Measurements from ENCODE around the gene WFDC10B. TPM values are rescaled to one million over a fixed set of nuclear protein-coding genes. Genes with fewer than 3 reads are reported as not detected.

WFDC10B gene
- not detected in 2 replicates for total RNA-seq

DNA sequence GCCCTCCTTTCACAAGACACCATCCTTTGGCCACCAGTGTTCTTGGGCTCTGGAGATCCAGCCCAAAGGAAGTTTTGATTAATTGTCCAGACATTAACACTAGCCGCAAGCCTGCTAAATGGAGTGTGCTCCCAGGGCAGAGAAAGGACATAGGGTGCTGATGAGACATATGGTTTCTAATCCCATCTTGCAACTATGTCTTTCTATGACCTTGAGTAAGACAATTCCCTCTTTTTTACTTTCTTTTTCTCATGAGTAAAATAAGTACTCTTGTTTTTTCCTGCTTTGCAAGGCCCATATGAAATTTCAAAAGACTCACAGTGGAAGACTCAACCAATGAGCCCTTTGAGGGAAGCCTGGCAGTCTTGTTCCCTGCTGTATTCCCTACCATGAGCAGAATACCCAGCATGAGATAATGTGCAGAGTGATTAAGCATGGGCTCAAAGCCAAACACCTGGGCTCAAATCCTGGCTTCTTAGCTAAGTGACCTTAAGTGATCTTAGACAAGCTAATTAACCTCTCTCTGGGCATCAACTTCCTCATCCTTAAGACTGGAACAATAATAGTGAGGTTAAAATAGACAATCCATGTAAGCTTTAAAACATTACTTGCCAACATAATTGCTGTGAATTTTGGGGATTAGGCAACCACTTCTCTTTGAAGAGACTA, at the start of gene WFDC10B:
WFDC10B (minus strand) TSS at position 51 of the 669 bp plus-strand sequence. CDS start 19,027 bp downstream, outside the sequence.

DNA sequence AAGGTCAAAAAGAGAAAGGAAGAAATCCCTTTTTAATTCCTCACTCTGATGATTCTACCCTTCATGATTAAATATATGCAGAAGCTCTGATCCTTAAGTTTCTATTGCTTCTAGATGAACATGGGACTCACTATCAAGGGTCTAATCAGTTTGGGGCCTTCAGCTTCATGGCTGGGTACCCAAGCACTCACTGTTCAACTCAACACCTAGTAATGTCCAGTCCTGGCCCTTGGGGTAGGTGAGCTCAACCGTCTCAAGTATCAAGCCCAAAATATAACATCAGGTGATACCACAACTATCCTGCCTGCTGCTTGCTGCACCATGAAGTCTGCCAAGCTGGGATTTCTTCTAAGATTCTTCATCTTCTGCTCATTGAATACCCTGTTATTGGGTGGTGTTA, 17.2 kb upstream of the WFDC10B start, which contains the start of gene SPINT4:
SPINT4 (plus strand) TSS at position 301 of the 400 bp plus-strand sequence; CDS start at position 322, 21 bp downstream.

DNA sequence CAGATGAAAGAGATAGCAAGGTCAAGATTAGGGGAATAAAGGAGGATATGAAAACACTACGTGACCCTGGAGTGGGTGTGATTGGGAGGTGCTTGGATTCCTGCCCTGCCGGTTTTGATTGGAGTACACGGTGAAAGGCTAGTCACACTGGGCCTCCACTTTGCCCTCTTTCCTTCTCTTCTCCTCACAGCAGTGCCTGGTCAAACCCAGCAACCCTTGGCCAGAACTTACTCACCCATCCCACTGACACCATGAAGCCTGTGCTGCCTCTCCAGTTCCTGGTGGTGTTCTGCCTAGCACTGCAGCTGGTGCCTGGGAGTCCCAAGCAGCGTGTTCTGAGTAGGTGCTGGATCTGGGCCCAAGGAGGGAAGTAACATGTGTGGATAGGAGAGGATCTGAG, 2.9 kb downstream of the WFDC10B start, which contains the start of gene WFDC13:
WFDC13 (plus strand) TSS at position 166 of the 400 bp plus-strand sequence; CDS start at position 252, 86 bp downstream.

DNA sequence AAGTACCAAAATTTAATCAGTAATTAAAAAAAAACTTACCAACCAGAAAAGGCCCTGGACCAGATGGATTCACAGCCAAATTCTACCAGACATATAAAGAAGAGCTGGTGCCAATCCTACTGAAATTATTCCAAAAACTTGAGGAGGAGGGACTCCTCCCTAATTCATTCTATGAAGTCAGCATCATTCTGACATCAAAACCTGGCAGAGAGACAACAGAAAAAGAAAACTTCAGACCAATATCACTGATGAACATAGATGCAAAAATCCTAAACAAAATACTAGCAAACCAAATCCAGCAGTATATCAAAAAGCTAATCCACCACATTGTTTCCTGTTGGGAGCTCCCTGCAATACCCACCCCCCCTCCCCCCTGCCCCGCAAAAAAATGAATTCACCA, 34.7 kb downstream of the WFDC10B start, which contains the start of gene WFDC11:
WFDC11 (minus strand) TSS at position 101 of the 400 bp plus-strand sequence. CDS start 19,639 bp downstream, outside the sequence.

Other genes with a start within 250 kb of the WFDC10B start
- not detected in 2 replicates for gene WFDC2, start 235.3 kb downstream of the WFDC10B start, total RNA-seq
- gene SPINT3, start 189.4 kb downstream of the WFDC10B start, total RNA-seq, result not detected in 2 replicates
- not detected in 2 replicates for gene WFDC6, start 165.5 kb downstream of the WFDC10B start, total RNA-seq
- gene EPPIN, start 157.6 kb downstream of the WFDC10B start, total RNA-seq, result not detected in 2 replicates
- not detected in 2 replicates for gene WFDC8, start 125.7 kb downstream of the WFDC10B start, total RNA-seq
- gene WFDC10A, start 75.3 kb downstream of the WFDC10B start, total RNA-seq, result not detected in 2 replicates
- gene WFDC9, start 73.7 kb downstream of the WFDC10B start, total RNA-seq, result not detected in 2 replicates
- gene WFDC11, start 34.8 kb downstream of the WFDC10B start, total RNA-seq, result not detected in 2 replicates
- not detected in 2 replicates for gene WFDC13, start 3.0 kb downstream of the WFDC10B start, total RNA-seq
- not detected in 2 replicates for gene SPINT4, start 17.3 kb upstream of the WFDC10B start, total RNA-seq
- gene WFDC3, start 86.9 kb upstream of the WFDC10B start, total RNA-seq, result 0.67 TPM in 1 of 2 replicates, not detected in the other
- 29.6 and 36.7 TPM in 2 replicates for gene DNTTIP1, start 86.9 kb upstream of the WFDC10B start, total RNA-seq
- gene UBE2C, start 107.6 kb upstream of the WFDC10B start, total RNA-seq, result 225 and 261 TPM in 2 replicates
- 0.84 TPM in 1 of 2 replicates, not detected in the other for gene TNNC2, start 122.3 kb upstream of the WFDC10B start, total RNA-seq
- 49.5 and 53.3 TPM in 2 replicates for gene SNX21, start 128.8 kb upstream of the WFDC10B start, total RNA-seq
- gene ACOT8, start 152.4 kb upstream of the WFDC10B start, total RNA-seq, result 39.8 and 40.3 TPM in 2 replicates
- gene ZSWIM3, start 152.6 kb upstream of the WFDC10B start, total RNA-seq, result 3.9 and 4.0 TPM in 2 replicates
- gene ZSWIM1, start 176.2 kb upstream of the WFDC10B start, total RNA-seq, result 9.2 and 9.4 TPM in 2 replicates
- gene SPATA25, start 182.6 kb upstream of the WFDC10B start, total RNA-seq, result 0.15 TPM in 1 of 2 replicates, not detected in the other
- gene NEURL2, start 186.2 kb upstream of the WFDC10B start, total RNA-seq, result 3.4 and 3.7 TPM in 2 replicates
- gene CTSA, start 186.3 kb upstream of the WFDC10B start, total RNA-seq, result 77.2 and 91.1 TPM in 2 replicates
- gene PLTP, start 207.1 kb upstream of the WFDC10B start, total RNA-seq, result 48.3 and 51.7 TPM in 2 replicates
- gene PCIF1, start 229.7 kb upstream of the WFDC10B start, total RNA-seq, result 19.7 and 22.7 TPM in 2 replicates